Measurements from ENCODE around the gene RNASEL.

The RNASEL gene

GRCh38 chr1:182570611-182570970, 18.5 kb downstream of the RNASEL start:
- no peak for TF ChIP-seq GATA3 (IDR thresholded peaks at IDR 0.05; ENCODE audit: low read depth, low read length)
- TF ChIP-seq GATA2 (IDR thresholded peaks at IDR 0.05; ENCODE audit: low read depth, low read length): no peak

- TF ChIP-seq GATA3 (IDR thresholded peaks at IDR 0.05; ENCODE audit: low read depth, low read length) (no peak), GATA2 (IDR thresholded peaks at IDR 0.05; ENCODE audit: low read depth, low read length) (no peak)
Observed at GRCh38 chr1:182569939-182570610, 19.0 kb downstream of the RNASEL start.

GRCh38 chr1:182568647-182569284, 20.3 kb downstream of the RNASEL start:
- TF ChIP-seq GATA3 (IDR thresholded peaks at IDR 0.05; ENCODE audit: low read depth, low read length): no peak
- TF ChIP-seq GATA2 (IDR thresholded peaks at IDR 0.05; ENCODE audit: low read depth, low read length): no peak

GRCh38 chr1:182567629-182568028, 21.4 kb downstream of the RNASEL start:
- TF ChIP-seq GATA2 (IDR thresholded peaks at IDR 0.05; ENCODE audit: low read depth, low read length) (no peak), GATA3 (IDR thresholded peaks at IDR 0.05; ENCODE audit: low read depth, low read length) (no peak)

GRCh38 chr1:182565537-182565936, 23.5 kb downstream of the RNASEL start:
- TF ChIP-seq GATA2 (IDR thresholded peaks at IDR 0.05; ENCODE audit: low read depth, low read length): no peak
- TF ChIP-seq GATA3 (IDR thresholded peaks at IDR 0.05; ENCODE audit: low read depth, low read length): no peak

- no peak for TF ChIP-seq GATA3 (IDR thresholded peaks at IDR 0.05; ENCODE audit: low read depth, low read length)
- no peak for TF ChIP-seq GATA2 (IDR thresholded peaks at IDR 0.05; ENCODE audit: low read depth, low read length)
Observed at GRCh38 chr1:182564406-182565004, 24.6 kb downstream of the RNASEL start.

- no peak for TF ChIP-seq GATA2 (IDR thresholded peaks at IDR 0.05; ENCODE audit: low read depth, low read length)
- TF ChIP-seq GATA3 (IDR thresholded peaks at IDR 0.05; ENCODE audit: low read depth, low read length): no peak
Observed at GRCh38 chr1:182563095-182563494, 26.0 kb downstream of the RNASEL start.

- TF ChIP-seq GATA3 (IDR thresholded peaks at IDR 0.05; ENCODE audit: low read depth, low read length) (no peak), GATA2 (IDR thresholded peaks at IDR 0.05; ENCODE audit: low read depth, low read length) (no peak)
Observed at GRCh38 chr1:182561456-182561855, 27.6 kb downstream of the RNASEL start.

- TF ChIP-seq GATA2 (IDR thresholded peaks at IDR 0.05; ENCODE audit: low read depth, low read length) (no peak), GATA3 (IDR thresholded peaks at IDR 0.05; ENCODE audit: low read depth, low read length) (no peak)
Observed at GRCh38 chr1:182560392-182560984, 28.6 kb downstream of the RNASEL start.

GRCh38 chr1:182556279-182556678, 32.8 kb downstream of the RNASEL start:
- no peak for TF ChIP-seq GATA2 (IDR thresholded peaks at IDR 0.05; ENCODE audit: low read depth, low read length)
- no peak for TF ChIP-seq GATA3 (IDR thresholded peaks at IDR 0.05; ENCODE audit: low read depth, low read length)

- TF ChIP-seq GATA2 (IDR thresholded peaks at IDR 0.05; ENCODE audit: low read depth, low read length) (no peak), GATA3 (IDR thresholded peaks at IDR 0.05; ENCODE audit: low read depth, low read length) (no peak)
Observed at GRCh38 chr1:182555493-182555892, 33.6 kb downstream of the RNASEL start.

GRCh38 chr1:182552527-182552926, 36.5 kb downstream of the RNASEL start:
- no peak for TF ChIP-seq GATA3 (IDR thresholded peaks at IDR 0.05; ENCODE audit: low read depth, low read length)
- TF ChIP-seq GATA2 (IDR thresholded peaks at IDR 0.05; ENCODE audit: low read depth, low read length): no peak

GRCh38 chr1:182549811-182550210, 39.2 kb downstream of the RNASEL start:
- no peak for TF ChIP-seq GATA2 (IDR thresholded peaks at IDR 0.05; ENCODE audit: low read depth, low read length)
- TF ChIP-seq GATA3 (IDR thresholded peaks at IDR 0.05; ENCODE audit: low read depth, low read length): no peak

- TF ChIP-seq GATA3 (IDR thresholded peaks at IDR 0.05; ENCODE audit: low read depth, low read length) (no peak), GATA2 (IDR thresholded peaks at IDR 0.05; ENCODE audit: low read depth, low read length) (no peak)
Observed at GRCh38 chr1:182549346-182549745, 39.7 kb downstream of the RNASEL start.

- TF ChIP-seq GATA2 (IDR thresholded peaks at IDR 0.05; ENCODE audit: low read depth, low read length) (no peak), GATA3 (IDR thresholded peaks at IDR 0.05; ENCODE audit: low read depth, low read length) (no peak)
Observed at GRCh38 chr1:182533896-182534295, 55.2 kb downstream of the RNASEL start.

All from SH-SY5Y (cell line).